Activated T-helper 9 cell treated with anti-CD3 and anti-CD28 coated beads, Interleukin-2, amount 50 U/mL, for 16 hours (primary cell): ENCODE data around the gene FAM241A.
"Not testable (repeated sequence)": the region's sequence is repeated elsewhere in the genome, so short reads cannot be mapped to it uniquely, and the experiment has no call there.

Source experiments
- DNase-seq: peaks from one replicate; pipeline ENCODE4 v3.0.0-alpha.2; 2020; ENCODE audit warnings: low read depth

The FAM241A gene

GRCh38 chr4:112145326-112145789 is at the start of gene FAM241A:
FAM241A (plus strand) TSS chr4:112145454; CDS start chr4:112145581, 127 bp downstream.
- peak; percentile 90 for DNase-seq

- DNase-seq: no peak
These were observed 46.3 kb upstream of the FAM241A start for GRCh38 chr4:112098841-112099530.

- no peak for DNase-seq
These were observed 45.5 kb upstream of the FAM241A start for GRCh38 chr4:112099701-112100297.

- no peak for DNase-seq
These were observed 42.3 kb upstream of the FAM241A start for GRCh38 chr4:112102875-112103370.

- DNase-seq: no peak
These were observed 39.9 kb upstream of the FAM241A start for GRCh38 chr4:112105201-112105969.

- DNase-seq: no peak
These were observed 35.7 kb upstream of the FAM241A start for GRCh38 chr4:112109360-112110058.

- no peak for DNase-seq
These were observed 35.2 kb upstream of the FAM241A start for GRCh38 chr4:112110059-112110425.

- DNase-seq: no peak
These were observed 33.9 kb upstream of the FAM241A start for GRCh38 chr4:112111306-112111705.

- not testable (repeated sequence) for DNase-seq
These were observed 33.2 kb upstream of the FAM241A start for GRCh38 chr4:112112095-112112494.

GRCh38 chr4:112112590-112113170 is 32.6 kb upstream of the FAM241A start:
- no peak for DNase-seq

- DNase-seq: no peak
These were observed 31.4 kb upstream of the FAM241A start for GRCh38 chr4:112113864-112114263.

- no peak for DNase-seq
These were observed 30.8 kb upstream of the FAM241A start for GRCh38 chr4:112114452-112114851.

GRCh38 chr4:112118742-112119352 is 26.4 kb upstream of the FAM241A start:
- DNase-seq: no peak

- DNase-seq: no peak
These were observed 25.9 kb upstream of the FAM241A start for GRCh38 chr4:112119353-112119783.

- no peak for DNase-seq
These were observed 25.2 kb upstream of the FAM241A start for GRCh38 chr4:112120021-112120420.

- no peak for DNase-seq
These were observed 19.8 kb upstream of the FAM241A start for GRCh38 chr4:112125416-112125815.

- DNase-seq: no peak
These were observed 18.1 kb upstream of the FAM241A start for GRCh38 chr4:112127048-112127637.

GRCh38 chr4:112127803-112128202 is 17.5 kb upstream of the FAM241A start:
- DNase-seq: no peak

- no peak for DNase-seq
These were observed 16.8 kb upstream of the FAM241A start for GRCh38 chr4:112128452-112128851.

- DNase-seq: no peak
These were observed 14.3 kb upstream of the FAM241A start for GRCh38 chr4:112130906-112131305.

- DNase-seq: no peak
These were observed 8.7 kb upstream of the FAM241A start for GRCh38 chr4:112136551-112136950.
